Endodermal cell (in vitro differentiated cells): ENCODE data around the gene TMEM59L. TPM values are rescaled to one million over a fixed set of nuclear protein-coding genes. Genes with fewer than 3 reads are reported as not detected.

Experiments used
- DNase-seq: peaks from one replicate; pipeline ENCODE4 v3.0.0-alpha.2; 2017
- H3K27ac ChIP-seq: 2 replicates; pipeline ENCODE4 v1.5.1; 2013; ENCODE audit warnings: mild to moderate bottlenecking, low read depth, low read length, moderate library complexity
- H3K27me3 ChIP-seq: 2 replicates; pipeline ENCODE4 v1.6.1; 2013; ENCODE audit warnings: mild to moderate bottlenecking, low read length, moderate library complexity; ENCODE audit not compliant: insufficient read depth, control insufficient read depth, poor library complexity, severe bottlenecking
- H3K36me3 ChIP-seq: 2 replicates; pipeline ENCODE4 v1.7.0; 2013; ENCODE audit warnings: mild to moderate bottlenecking, low read length, moderate library complexity; ENCODE audit not compliant: control insufficient read depth, insufficient read depth
- H3K4me1 ChIP-seq: one replicate; pipeline ENCODE4 v1.7.0; 2013; ENCODE audit warnings: low read length; ENCODE audit not compliant: control insufficient read depth, insufficient read depth
- H3K4me3 ChIP-seq: 2 replicates; pipeline ENCODE4 v1.5.1; 2013; ENCODE audit warnings: mild to moderate bottlenecking, low read length, moderate library complexity
- H3K9ac ChIP-seq: 2 replicates; pipeline ENCODE4 v1.6.1; 2013; ENCODE audit warnings: mild to moderate bottlenecking, low read length, moderate library complexity; ENCODE audit not compliant: poor library complexity, severe bottlenecking; ENCODE audit errors: extremely low read depth
- H3K9me3 ChIP-seq: 2 replicates; pipeline ENCODE4 v1.6.1; 2013; ENCODE audit warnings: mild to moderate bottlenecking, low read length, moderate library complexity; ENCODE audit not compliant: control insufficient read depth
- H3K27ac Mint-ChIP-seq: 2 replicates; pipeline ENCODE4 v1.8.0; 2020; ENCODE audit warnings: mixed read lengths
- H3K27me3 Mint-ChIP-seq: 2 replicates; pipeline ENCODE4 v1.8.0; 2021; ENCODE audit warnings: mild to moderate bottlenecking, mixed read lengths; ENCODE audit not compliant: insufficient read depth
- H3K36me3 Mint-ChIP-seq: 2 replicates; pipeline ENCODE4 v1.8.0; 2020; ENCODE audit warnings: low read depth, mixed read lengths
- H3K4me1 Mint-ChIP-seq: 2 replicates; pipeline ENCODE4 v1.8.0; 2020; ENCODE audit warnings: mixed read lengths
- H3K4me3 Mint-ChIP-seq: 2 replicates; pipeline ENCODE4 v1.8.0; 2020; ENCODE audit warnings: mild to moderate bottlenecking, moderate library complexity, mixed read lengths
- H3K9me3 Mint-ChIP-seq: 2 replicates; pipeline ENCODE4 v1.8.0; 2020; ENCODE audit warnings: mild to moderate bottlenecking, mixed read lengths
- CTCF ChIP-seq: fragments of 200-600 bp; sonication (generic); conservative IDR thresholded peaks from 2 replicates; pipeline ENCODE4 v1.5.0; 2021; ENCODE audit warnings: antibody characterized with exemption, mild to moderate bottlenecking
- WGBS, 2 experiments: methylation state at CpG; one replicate each; pipeline versions ENCODE4 v1.1.5 to v1.1.7; 2013; ENCODE audit warnings: missing lambda C conversion rate in 2 of 2, mixed read lengths in 1 of 2; ENCODE audit not compliant: insufficient coverage in 1 of 2, insufficient read length in 1 of 2; 5-methylcytosine and 5-hydroxymethylcytosine counted together
- total RNA-seq, 2 donors: library from RNA; stranded (reverse); fragmentation: NEBNext Ultra II Directional in 1 of 2; extraction: Animal tissue kit (Norgen Biotek cat#: 25700) in 1 of 2; gene quantifications; 2 replicates in 1 of 2; 3 replicates in 1 of 2; pipeline ENCODE4 v1.2.1, GENCODE V29; 2021

Gene TMEM59L
- total RNA-seq, 2 donors from 2014 or later = 5.0 to 7.2 TPM

DNA sequence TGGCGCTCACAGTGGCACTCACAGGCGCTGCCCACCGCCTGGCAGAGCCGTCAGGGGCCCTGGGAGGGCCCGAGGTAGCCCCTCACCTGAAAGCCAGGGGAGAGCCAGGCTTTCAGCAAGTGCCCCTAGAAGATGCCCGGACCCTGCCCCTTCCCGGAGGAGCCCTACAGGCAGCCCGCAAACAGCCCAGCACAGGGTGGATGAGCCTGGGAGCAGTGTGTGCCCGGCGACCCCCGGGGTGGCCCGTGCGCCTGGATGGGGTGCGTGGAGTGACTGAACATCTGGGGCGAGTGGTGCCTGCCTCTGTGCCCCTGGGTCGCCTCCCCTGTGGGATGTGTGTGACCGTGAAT is 7.5 kb upstream of the TMEM59L start:
- DNase-seq = no peak
- Histone ChIP-seq H3K36me3 (no peaks in the 10 kb centered on the region), H3K4me3 (no peak overlapping the region), H3K9me3 (no peaks in the 10 kb centered on the region), H3K4me1 (peaks cover 2% of the 10 kb centered on the region), H3K9ac (no peak overlapping the region), H3K27ac (no peak overlapping the region), H3K27me3 (peaks cover 85% of the 10 kb centered on the region)
- Mint-ChIP-seq H3K27me3 (peaks cover 76% of the 10 kb centered on the region), H3K27ac (no peak overlapping the region), H3K9me3 (no peaks in the 10 kb centered on the region), H3K36me3 (no peaks in the 10 kb centered on the region), H3K4me1 (peaks cover 15% of the 10 kb centered on the region), H3K4me3 (peak overlapping the region; percentile 46)
- TF ChIP-seq CTCF = no peak
- WGBS, 2 experiments = 19% methylated on average over 17 of the region's 17 CpGs; no CpG with 5 or more reads in 1 of the 2 experiments

- WGBS, 2 experiments = 2 to 6% methylated on average over 25 to 65 of the region's 65 CpGs
- H3K9ac ChIP-seq = no peak overlapping the region
- H3K27ac ChIP-seq = no peak overlapping the region
- H3K27me3 Mint-ChIP-seq = peaks cover 81% of the 10 kb centered on the region
- H3K27me3 ChIP-seq = peaks cover 89% of the 10 kb centered on the region
- no peak overlapping the region for H3K27ac Mint-ChIP-seq
- H3K36me3 Mint-ChIP-seq = no peaks in the 10 kb centered on the region
- H3K4me3 ChIP-seq = no peak overlapping the region
- H3K4me1 Mint-ChIP-seq = peaks cover 15% of the 10 kb centered on the region
- no peak for TF ChIP-seq CTCF
- H3K4me1 ChIP-seq = peaks cover 6% of the 10 kb centered on the region
- peak overlapping the region; percentile 46 for H3K4me3 Mint-ChIP-seq
- H3K9me3 ChIP-seq = no peaks in the 10 kb centered on the region
- DNase-seq = peak; percentile 64
- no peaks in the 10 kb centered on the region for H3K9me3 Mint-ChIP-seq
- no peaks in the 10 kb centered on the region for H3K36me3 ChIP-seq
Measured at GRCh38 chr19:18605546-18606280, 7.0 kb upstream of the TMEM59L start.

- no peak within 1 kb of the TSS for H3K9ac ChIP-seq
- peak; percentile 53 for DNase-seq
- no peak within 1 kb of the TSS for H3K4me3 ChIP-seq
- Mint-ChIP-seq H3K9me3 (no peaks in the 10 kb centered on the region), H3K27me3 (peaks cover 81% of the 10 kb centered on the region), H3K4me1 (peaks cover 19% of the 10 kb centered on the region), H3K4me3 (peak within 1 kb of the TSS; percentile 46), H3K27ac (no peak within 1 kb of the TSS), H3K36me3 (no peaks in the 10 kb centered on the region)
- WGBS, 2 experiments = 1 to 2% methylated on average over 19 to 111 of the region's 116 CpGs
- H3K4me1 ChIP-seq = peaks cover 6% of the 10 kb centered on the region
- no peaks in the 10 kb centered on the region for H3K36me3 ChIP-seq
- H3K27ac ChIP-seq = no peak within 1 kb of the TSS
- peaks cover 95% of the 10 kb centered on the region for H3K27me3 ChIP-seq
- no peaks in the 10 kb centered on the region for H3K9me3 ChIP-seq
- TF ChIP-seq CTCF = no peak
Measured at GRCh38 chr19:18606281-18607225, 6.1 kb upstream of the TMEM59L start, which contains the start of gene CRLF1. TSS of gene CRLF1 (minus strand) at chr19:18606799. CDS start at chr19:18606656, 143 bp downstream.
